ENCODE data around the gene GIT2. TPM values are rescaled to one million over a fixed set of nuclear protein-coding genes. Genes with fewer than 3 reads are reported as not detected.

GIT2 gene
- total RNA-seq, 1 experiment from 2014 or later, result 36.7 TPM

GRCh38 chr12:110035534-110036104 is 39.5 kb upstream of the GIT2 start:
- Histone ChIP-seq H3K27me3 (ENCODE audit: insufficient read depth, low read depth) (no peaks in the 10 kb centered on the region), H3K4me2 (no peak overlapping the region), H3K79me2 (ENCODE audit: low read depth) (peaks cover 14% of the 10 kb centered on the region; the same call in 1 of the 2 replicates), H3K4me3 (no peak overlapping the region), H3K4me1 (replicated peaks; ENCODE audit: insufficient read depth) (peaks cover 26% of the 10 kb centered on the region), H2AFZ (no peak overlapping the region), H3K9me3 (ENCODE audit: insufficient read depth, low read depth) (no peaks in the 10 kb centered on the region), H4K20me1 (ENCODE audit: insufficient read depth) (no peaks in the 10 kb centered on the region), H3K27ac (no peak overlapping the region), H3K36me3 (ENCODE audit: low read depth) (peaks cover 9% of the 10 kb centered on the region), H3K9me2 (ENCODE audit: insufficient read depth) (no peaks in the 10 kb centered on the region), H3F3A (ENCODE audit: insufficient read depth, low read depth) (peaks cover 34% of the 10 kb centered on the region)
- CTCF ChIA-PET, result no interaction called here
- intact Hi-C loops (cut with micrococcal nuclease; ENCODE audit: unreplicated experiment), result loop anchor here (5.0 kb wide), 2 partner anchors 67 to 83 kb away; no protein-coding TSS in a partner anchor
- BruUV-seq (replicated peaks), result no TSS peak
- POLR2A ChIA-PET (ENCODE audit: unreplicated experiment), result no interaction called here
- TF ChIP-seq, protein P1, sequence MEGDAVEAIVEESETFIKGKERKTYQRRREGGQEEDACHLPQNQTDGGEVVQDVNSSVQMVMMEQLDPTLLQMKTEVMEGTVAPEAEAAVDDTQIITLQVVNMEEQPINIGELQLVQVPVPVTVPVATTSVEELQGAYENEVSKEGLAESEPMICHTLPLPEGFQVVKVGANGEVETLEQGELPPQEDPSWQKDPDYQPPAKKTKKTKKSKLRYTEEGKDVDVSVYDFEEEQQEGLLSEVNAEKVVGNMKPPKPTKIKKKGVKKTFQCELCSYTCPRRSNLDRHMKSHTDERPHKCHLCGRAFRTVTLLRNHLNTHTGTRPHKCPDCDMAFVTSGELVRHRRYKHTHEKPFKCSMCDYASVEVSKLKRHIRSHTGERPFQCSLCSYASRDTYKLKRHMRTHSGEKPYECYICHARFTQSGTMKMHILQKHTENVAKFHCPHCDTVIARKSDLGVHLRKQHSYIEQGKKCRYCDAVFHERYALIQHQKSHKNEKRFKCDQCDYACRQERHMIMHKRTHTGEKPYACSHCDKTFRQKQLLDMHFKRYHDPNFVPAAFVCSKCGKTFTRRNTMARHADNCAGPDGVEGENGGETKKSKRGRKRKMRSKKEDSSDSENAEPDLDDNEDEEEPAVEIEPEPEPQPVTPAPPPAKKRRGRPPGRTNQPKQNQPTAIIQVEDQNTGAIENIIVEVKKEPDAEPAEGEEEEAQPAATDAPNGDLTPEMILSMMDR (conservative IDR thresholded peaks at IDR 0.05), result no peak
- TF ChIP-seq EZH2 (IDR thresholded peaks at IDR 0.05; ENCODE audit: low read depth), result no peak
- DNase-seq, result no peak

DNA sequence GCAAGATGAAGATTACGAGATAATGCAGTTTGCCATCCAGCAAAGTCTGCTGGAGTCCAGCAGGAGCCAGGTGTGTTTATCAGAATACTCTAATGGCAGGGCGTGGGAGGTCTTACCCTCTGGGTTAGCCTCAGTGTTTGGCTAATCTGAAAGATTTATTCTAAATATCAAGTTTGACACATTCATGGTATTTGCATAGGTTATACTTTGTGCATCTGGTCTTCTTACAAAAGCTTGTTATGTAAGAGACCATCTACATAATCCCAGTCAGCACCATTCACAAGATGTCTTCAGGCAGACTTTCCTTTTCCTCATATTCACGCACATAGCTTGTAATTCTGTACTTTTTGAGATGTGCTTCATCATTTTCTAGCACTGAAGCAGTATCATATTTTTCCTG is 37.7 kb upstream of the GIT2 start:
- intact Hi-C loops (cut with micrococcal nuclease; ENCODE audit: unreplicated experiment), result no loop called here
- no peaks in the 10 kb centered on the region for H3K9me3 ChIP-seq (ENCODE audit: insufficient read depth, low read depth)
- H3K79me2 ChIP-seq (ENCODE audit: low read depth), result peaks cover 14% of the 10 kb centered on the region; the same call in 1 of the 2 replicates
- peaks cover 11% of the 10 kb centered on the region for H3K4me1 ChIP-seq (replicated peaks; ENCODE audit: insufficient read depth)
- CTCF ChIA-PET, result interaction anchor here (0.7 kb wide), 1 partner anchor 423 kb away, joined by 3 read pairs; no protein-coding TSS in a partner anchor
- POLR2A ChIA-PET (ENCODE audit: unreplicated experiment), result no interaction called here
- no peak overlapping the region for H3K27ac ChIP-seq
- no peak overlapping the region for H3K4me2 ChIP-seq
- H3K4me3 ChIP-seq, result no peak overlapping the region
- peaks cover 9% of the 10 kb centered on the region for H3K36me3 ChIP-seq (ENCODE audit: low read depth)
- H3K9me2 ChIP-seq (ENCODE audit: insufficient read depth), result no peaks in the 10 kb centered on the region
- no peak overlapping the region for H2AFZ ChIP-seq
- H4K20me1 ChIP-seq (ENCODE audit: insufficient read depth), result no peaks in the 10 kb centered on the region
- no peak for DNase-seq
- no peak for TF ChIP-seq EZH2 (IDR thresholded peaks at IDR 0.05; ENCODE audit: low read depth)
- TF ChIP-seq, protein P1 (conservative IDR thresholded peaks at IDR 0.05), result no peak
- no peaks in the 10 kb centered on the region for H3K27me3 ChIP-seq (ENCODE audit: insufficient read depth, low read depth)
- H3F3A ChIP-seq (ENCODE audit: insufficient read depth, low read depth), result peaks cover 19% of the 10 kb centered on the region
- no TSS peak for BruUV-seq (replicated peaks)

- no peak overlapping the region for H3K4me2 ChIP-seq
- H3K9me2 ChIP-seq (ENCODE audit: insufficient read depth), result no peaks in the 10 kb centered on the region
- H3K36me3 ChIP-seq (ENCODE audit: low read depth), result peaks cover 17% of the 10 kb centered on the region
- no peaks in the 10 kb centered on the region for H4K20me1 ChIP-seq (ENCODE audit: insufficient read depth)
- no peak for TF ChIP-seq EZH2 (IDR thresholded peaks at IDR 0.05; ENCODE audit: low read depth)
- TF ChIP-seq, protein P1 (conservative IDR thresholded peaks at IDR 0.05), result no peak
- H3K27ac ChIP-seq, result no peak overlapping the region
- H3K27me3 ChIP-seq (ENCODE audit: insufficient read depth, low read depth), result no peaks in the 10 kb centered on the region
- DNase-seq, result no peak
- peaks cover 11% of the 10 kb centered on the region; the same call in 1 of the 2 replicates for H3F3A ChIP-seq (ENCODE audit: insufficient read depth, low read depth)
- POLR2A ChIA-PET (ENCODE audit: unreplicated experiment), result no interaction called here
- intact Hi-C loops (cut with micrococcal nuclease; ENCODE audit: unreplicated experiment), result no loop called here
- no peak overlapping the region for H3K4me3 ChIP-seq
- no peaks in the 10 kb centered on the region for H3K4me1 ChIP-seq (replicated peaks; ENCODE audit: insufficient read depth)
- CTCF ChIA-PET, result no interaction called here
- H2AFZ ChIP-seq, result no peak overlapping the region
- BruUV-seq (replicated peaks), result no TSS peak
- no peaks in the 10 kb centered on the region for H3K79me2 ChIP-seq (ENCODE audit: low read depth)
- H3K9me3 ChIP-seq (ENCODE audit: insufficient read depth, low read depth), result no peaks in the 10 kb centered on the region
Observed at GRCh38 chr12:110029290-110029815, 33.2 kb upstream of the GIT2 start.
